K562 (cell line): Measurements from ENCODE around the gene RIOX2. TPM values are rescaled to one million over a fixed set of nuclear protein-coding genes. Genes with fewer than 3 reads are reported as not detected.

ENCODE experiments used
- CHD7 ChIP-seq: fragments of 200-600 bp; sonication (generic); IDR thresholded peaks from one replicate; pipeline ENCODE4 v1.6.1; 2012; ENCODE audit warnings: mild to moderate bottlenecking, low read depth, low read length, inconsistent platforms
- DEAF1 ChIP-seq: fragments of 450-650 bp; formaldehyde crosslinking; IDR thresholded peaks from 2 replicates; pipeline ENCODE4 v1.4.0; 2020; ENCODE audit warnings: mild to moderate bottlenecking, moderate library complexity
- HOMEZ ChIP-seq: fragments of 250-450 bp; sonication (Bioruptor Pico); IDR thresholded peaks from 2 replicates; pipeline ENCODE4 v1.4.0; 2020; ENCODE audit warnings: mild to moderate bottlenecking, moderate library complexity
- NCOR1 ChIP-seq: fragments of 450-650 bp; IDR thresholded peaks from 2 replicates; pipeline ENCODE4 v1.6.1; 2016; ENCODE audit warnings: mild to moderate bottlenecking, moderate library complexity
- VEZF1 ChIP-seq: fragments of 200-800 bp; sonication (Bioruptor generic); IDR thresholded peaks from 2 replicates; pipeline ENCODE4 v1.6.1; 2017; ENCODE audit warnings: missing genetic modification characterization, missing compliant biosample characterization
- ZBTB8A ChIP-seq: fragments of 450-650 bp; IDR thresholded peaks from 2 replicates; pipeline ENCODE4 v1.6.1; 2018; ENCODE audit warnings: mild to moderate bottlenecking, moderate library complexity; ENCODE audit not compliant: partially characterized antibody
- ZNF197 ChIP-seq: fragments of 200-800 bp; sonication (Bioruptor generic); IDR thresholded peaks from 2 replicates; pipeline ENCODE4 v1.6.1; 2016; ENCODE audit warnings: low read depth, missing genetic modification characterization, missing compliant biosample characterization
- ZNF23 ChIP-seq: fragments of 250-450 bp; sonication (Bioruptor Pico); IDR thresholded peaks from 2 replicates; pipeline ENCODE4 v1.4.0; 2020; ENCODE audit warnings: mild to moderate bottlenecking
- ZNF512 ChIP-seq: IDR thresholded peaks from 2 replicates; pipeline ENCODE4 v1.6.1; 2016; ENCODE audit warnings: missing genetic modification characterization, missing compliant biosample characterization
- polyA plus RNA-seq, 8 experiments: library from polyadenylated mRNA; depleted of rRNA in 4 of 8; stranded (reverse) in 5 of 8; unstranded in 3 of 8; fragments of >200 nt; fragmentation: Nextera tagmentation in 2 of 8; fragmentation: Illumina TruSeq in 1 of 8; extraction: Ambion mirVana in 2 of 8; extraction: Trizol in 1 of 8; gene quantifications; 2 replicates each; pipeline versions ENCODE4 v1.2.1 to v1.2.3, GENCODE V29; 2011 to 2014; ENCODE audit warnings: inconsistent platforms in 1 of 8, missing spikeins in 1 of 8
- total RNA-seq, 7 experiments: library from RNA; depleted of rRNA in 6 of 7; stranded (reverse); fragments of >200 nt in 6 of 7; fragmentation: Illumina TruSeq in 2 of 7; extraction: Trizol in 2 of 7; gene quantifications; 2 replicates each; pipeline versions ENCODE4 v1.2.1 to v1.2.3, GENCODE V29; 2011 to 2021; ENCODE audit warnings: low replicate concordance in 1 of 7

RIOX2 gene
- total and polyA plus RNA-seq, 9 of the 15 experiments (the other 6 are each of a cell fraction or from before 2014, with no cell fraction given): 22.2 to 56.0 (median 32.6) TPM

- no peak for TF ChIP-seq CHD7
- TF ChIP-seq VEZF1 (CRISPR knock-in tag): no peak
- no peak for TF ChIP-seq NCOR1
- TF ChIP-seq ZBTB8A: no peak
- TF ChIP-seq HOMEZ (CRISPR knock-in tag): no peak
- no peak for TF ChIP-seq DEAF1
- TF ChIP-seq ZNF23 (CRISPR knock-in tag): no peak
- no peak for TF ChIP-seq ZNF197 (CRISPR knock-in tag)
- no peak for TF ChIP-seq ZNF512 (tag)
Measured at GRCh38 chr3:97999103-97999502, 26.9 kb upstream of the RIOX2 start (continued).
